Measurements from ENCODE around the gene KIAA0753.

- no peak for TF ChIP-seq CTCF (IDR thresholded peaks at IDR 0.05)
- no peak for TF ChIP-seq POLR2A (IDR thresholded peaks at IDR 0.05)
- TF ChIP-seq EP300 (IDR thresholded peaks at IDR 0.05): no peak
Measured at GRCh38 chr17:6557040-6557438, 83.5 kb downstream of the KIAA0753 start.
